NCI-H345 treated with DMSO at 0.1 percent for 48 hours (cell line): ENCODE results near the gene TENM4.
"Not testable (repeated sequence)": the region's sequence is repeated elsewhere in the genome, so short reads cannot be mapped to it uniquely, and the experiment has no call there.

ENCODE experiments used
- DNase-seq: peaks from one replicate; lab custom pipeline; 2025; ENCODE audit not compliant: unreplicated experiment; lab: John Stamatoyannopoulos, UW

TENM4 gene

DNA sequence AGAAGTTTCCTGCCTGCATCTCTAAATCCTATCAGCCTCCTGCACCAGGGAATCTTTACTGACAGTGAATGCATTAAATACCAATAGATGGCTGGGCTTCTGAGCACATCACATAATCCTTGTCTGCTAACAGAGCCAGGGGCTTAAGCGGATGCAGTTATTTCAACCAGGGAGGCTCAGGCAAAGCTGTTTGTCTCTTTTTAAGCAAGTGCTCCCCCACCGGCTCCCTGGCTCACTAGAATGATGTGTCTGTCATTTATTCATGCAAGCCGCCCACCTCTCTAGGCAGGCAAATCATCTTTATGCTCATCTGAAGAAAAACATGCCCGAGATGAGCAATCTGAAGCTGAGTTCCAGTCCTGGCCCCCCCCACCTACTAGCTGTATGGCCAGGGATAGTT, 182.3 kb downstream of the TENM4 start:
- DNase-seq: no peak

DNA sequence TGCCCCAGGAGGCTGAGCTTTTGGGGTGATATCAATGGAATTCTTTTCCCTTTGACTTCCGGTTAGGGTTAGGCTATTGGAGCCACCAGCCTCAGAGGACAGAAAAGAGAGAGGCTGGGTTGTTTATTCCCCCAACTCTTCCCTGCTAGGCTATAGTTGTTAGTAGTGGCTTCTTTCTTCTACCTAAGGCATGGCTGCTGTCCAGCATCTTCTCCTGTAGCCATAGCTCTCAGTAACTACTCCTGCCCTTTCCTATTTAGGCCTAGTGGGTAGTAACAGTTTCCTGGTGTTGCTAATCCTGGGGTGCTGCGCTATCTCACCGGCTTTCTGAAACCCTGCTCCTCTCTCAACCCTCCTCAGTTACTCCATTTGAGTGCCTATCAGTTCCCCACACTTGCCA, 184.9 kb downstream of the TENM4 start:
- no peak for DNase-seq

DNA sequence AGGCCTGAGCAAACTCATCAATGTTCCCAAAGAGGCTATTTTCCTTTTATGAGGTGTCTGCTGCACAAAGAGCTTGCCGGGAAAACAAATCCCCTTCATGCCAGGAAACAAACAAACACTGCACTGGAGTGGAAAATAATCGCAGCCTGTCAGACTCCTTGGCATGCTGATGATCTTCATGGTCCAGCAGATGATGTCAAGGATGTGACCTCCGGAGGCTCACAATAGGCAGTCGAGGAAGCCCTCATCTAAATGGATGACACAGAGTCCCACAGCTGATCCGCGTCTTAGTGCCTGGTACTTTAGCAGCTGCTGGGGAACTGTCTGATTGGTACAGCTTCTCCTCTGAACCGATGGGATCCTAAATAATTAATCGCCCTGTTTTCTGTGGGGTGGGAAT, 187.6 kb downstream of the TENM4 start:
- no peak for DNase-seq

DNA sequence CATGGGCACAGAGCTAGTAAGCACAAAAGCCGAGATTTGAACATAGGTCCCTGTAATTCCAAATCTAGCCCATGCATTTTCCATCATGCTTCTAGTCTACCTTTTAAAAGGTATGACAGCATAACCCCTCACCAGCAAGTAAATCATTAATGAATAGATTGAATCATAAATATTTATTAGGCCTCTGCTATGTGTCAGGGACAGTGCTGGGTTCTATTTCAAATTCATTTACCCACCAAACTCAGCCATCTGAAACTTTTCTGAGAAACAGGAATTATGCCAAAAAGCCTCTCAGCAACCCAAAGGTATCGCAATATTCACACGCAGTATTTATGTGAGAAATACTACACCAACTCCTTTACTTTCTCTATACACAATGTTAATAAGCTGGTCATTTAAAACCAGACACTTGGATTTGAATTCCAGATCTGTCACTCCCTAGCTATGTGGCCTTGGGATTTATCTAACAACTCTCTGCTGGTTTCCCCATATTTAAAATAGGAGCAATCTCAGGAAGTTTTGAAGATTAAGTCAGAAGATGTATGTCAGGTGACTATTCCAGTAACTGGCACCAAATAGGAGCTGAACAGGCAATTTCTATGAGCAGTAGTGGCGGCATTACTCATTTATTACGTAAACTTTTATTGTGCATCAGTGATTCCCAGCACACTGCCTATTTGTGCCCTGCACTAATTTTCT, 191.4 kb downstream of the TENM4 start:
- DNase-seq: no peak

- DNase-seq: no peak
These were observed 196.0 kb downstream of the TENM4 start for GRCh38 chr11:79244798-79245197.

- DNase-seq: no peak
These were observed 196.5 kb downstream of the TENM4 start for GRCh38 chr11:79244241-79244772.

DNA sequence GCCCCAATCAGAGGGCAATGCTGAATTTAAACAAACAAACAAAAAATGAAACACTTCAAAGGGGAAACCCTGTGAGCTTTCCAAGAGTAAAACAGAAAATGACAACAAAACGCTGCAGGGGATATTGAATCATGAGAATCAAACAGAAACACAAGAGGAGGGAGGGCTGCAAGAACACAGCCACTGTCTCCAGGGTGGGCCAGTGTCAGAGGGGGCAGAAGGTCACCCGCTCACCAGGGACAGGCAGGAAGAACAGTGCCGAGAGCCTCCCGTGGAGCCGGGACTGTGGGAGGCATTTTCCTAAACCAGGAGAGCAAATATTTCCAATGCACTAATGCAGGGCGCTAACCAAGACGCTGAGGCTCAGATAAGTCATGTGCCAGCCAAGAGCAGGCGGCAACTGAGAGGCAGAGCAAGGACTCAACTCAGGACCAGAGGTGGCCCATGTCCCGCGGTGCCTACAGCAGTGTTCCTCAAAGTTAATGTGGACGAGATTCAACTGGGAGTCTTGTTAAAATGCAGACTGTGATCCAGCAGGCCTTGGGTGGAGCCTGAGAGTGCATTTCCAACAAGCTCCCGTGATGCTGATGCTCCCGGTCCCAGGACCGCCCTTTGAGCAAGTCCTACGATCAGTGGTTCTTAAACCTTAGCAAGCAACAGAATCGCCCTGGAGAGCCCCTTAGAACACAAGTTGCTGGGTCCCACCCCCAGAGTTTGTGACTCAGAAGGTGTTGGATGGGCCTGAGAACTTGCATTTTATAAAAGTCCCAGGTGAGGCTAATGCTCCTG, 197.2 kb downstream of the TENM4 start:
- DNase-seq: no peak

DNA sequence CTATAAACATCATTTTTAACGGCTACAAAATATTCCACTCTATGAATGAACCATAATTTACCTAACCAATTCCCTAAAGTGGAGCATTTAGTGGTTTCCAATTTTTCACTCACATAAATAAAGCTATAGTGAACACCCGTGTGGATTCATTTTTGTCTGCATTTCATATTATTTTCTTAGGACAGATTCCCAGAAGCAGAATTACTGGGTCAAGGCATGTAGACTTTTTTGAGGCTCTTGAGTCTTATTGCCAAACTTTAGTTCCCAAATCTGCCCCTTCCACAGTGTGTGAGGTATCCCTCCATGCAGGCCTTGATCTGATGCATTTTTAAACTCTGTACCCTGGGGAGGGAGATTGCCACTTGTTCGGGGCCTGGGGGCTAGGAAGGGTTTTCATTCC, 198.2 kb downstream of the TENM4 start:
- no peak for DNase-seq

- DNase-seq: no peak
These were observed 199.0 kb downstream of the TENM4 start for GRCh38 chr11:79241852-79242241.

- DNase-seq: no peak
These were observed 199.5 kb downstream of the TENM4 start for GRCh38 chr11:79241205-79241851.

GRCh38 chr11:79237703-79238102, 203.1 kb downstream of the TENM4 start:
- DNase-seq: no peak

DNA sequence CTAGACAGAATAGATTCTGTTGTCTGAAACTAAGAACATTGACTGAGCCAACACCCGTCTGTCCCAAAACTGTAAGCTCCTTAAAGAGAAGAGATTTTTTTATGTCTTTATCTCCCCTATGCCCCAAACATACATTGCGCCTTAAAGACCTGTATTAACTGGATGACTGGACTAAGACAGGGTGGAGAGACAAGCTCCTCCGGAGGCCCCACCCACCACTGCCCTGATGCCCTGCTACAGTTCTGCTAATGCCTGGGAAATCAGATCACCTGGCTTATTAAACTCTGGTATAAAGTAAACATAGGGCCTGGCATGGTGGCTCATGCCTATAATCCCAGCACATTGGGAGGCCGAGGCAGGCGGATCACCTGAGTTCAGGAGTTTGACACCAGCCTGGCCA, 203.7 kb downstream of the TENM4 start:
- DNase-seq: no peak

DNA sequence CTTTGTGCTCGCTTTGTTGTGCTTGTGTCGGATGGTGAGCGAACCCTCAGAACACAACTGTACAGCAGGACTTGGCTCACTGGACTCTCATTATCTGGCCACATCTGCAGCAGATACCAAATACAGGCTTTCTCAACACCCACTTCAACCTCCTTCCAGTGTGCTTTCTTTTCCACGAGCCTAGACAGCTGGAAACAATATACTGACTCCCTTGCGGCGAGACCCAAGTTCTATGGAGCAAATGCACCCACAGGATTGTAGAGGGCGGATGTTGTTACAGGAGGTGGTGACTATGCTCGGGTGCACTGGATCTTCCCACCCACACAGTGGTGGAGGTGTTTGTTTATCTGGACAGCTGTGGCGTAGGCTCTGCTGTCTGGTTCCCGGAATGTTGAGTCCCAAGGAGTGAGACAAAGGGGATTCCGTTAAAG, 204.3 kb downstream of the TENM4 start:
- DNase-seq: no peak

- DNase-seq: no peak
These were observed 205.1 kb downstream of the TENM4 start for GRCh38 chr11:79235696-79236095.

GRCh38 chr11:79232346-79232745, 208.5 kb downstream of the TENM4 start:
- DNase-seq: no peak

- no peak for DNase-seq
These were observed 211.8 kb downstream of the TENM4 start for GRCh38 chr11:79229047-79229446.

- no peak for DNase-seq
These were observed 212.8 kb downstream of the TENM4 start for GRCh38 chr11:79227767-79228755.

GRCh38 chr11:79227308-79227707, 213.5 kb downstream of the TENM4 start:
- DNase-seq: no peak

- DNase-seq: no peak
These were observed 214.7 kb downstream of the TENM4 start for GRCh38 chr11:79226126-79226525.

DNA sequence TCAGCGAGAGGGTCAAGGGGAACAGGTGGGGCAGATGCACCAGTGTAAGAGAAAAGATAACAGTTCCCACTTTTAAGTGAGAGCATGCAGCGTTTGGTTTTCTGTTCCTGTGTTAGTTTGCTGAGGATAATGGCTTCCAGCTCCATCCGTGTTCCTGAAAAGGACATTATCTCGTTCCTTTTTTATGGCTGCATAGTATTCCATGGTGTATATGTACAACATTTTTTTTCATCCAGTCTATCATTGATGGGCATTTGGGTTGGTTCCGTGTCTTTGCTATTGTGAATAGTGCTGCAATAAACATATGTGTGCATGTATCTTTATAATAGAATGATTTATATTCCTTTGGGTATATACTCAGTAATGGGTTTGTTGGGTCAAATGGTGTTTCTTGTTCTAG, 218.7 kb downstream of the TENM4 start:
- not testable (repeated sequence) for DNase-seq
